Spinal cord (tissue), 10 donors: Measurements from ENCODE around the gene NUDT11. TPM values are rescaled to one million over a fixed set of nuclear protein-coding genes. Genes with fewer than 3 reads are reported as not detected.

Experiments
- DNase-seq, 6 donors: peaks; one replicate each; pipeline versions ENCODE4 v3.0.0 to v3.0.0-alpha.2; 2013 to 2015; ENCODE audit warnings: low spot score in 6 of 6, low read depth in 4 of 6
- H3K27ac ChIP-seq: one replicate; pipeline ENCODE4 v1.5.1; 2013; ENCODE audit warnings: low read depth, low read length, control low read depth
- H3K27me3 ChIP-seq: one replicate; pipeline ENCODE4 v1.6.1; 2013; ENCODE audit warnings: low read length; ENCODE audit not compliant: control insufficient read depth, insufficient read depth
- H3K36me3 ChIP-seq: one replicate; pipeline ENCODE4 v1.6.1; 2013; ENCODE audit warnings: low read length; ENCODE audit not compliant: control insufficient read depth, insufficient read depth
- H3K4me1 ChIP-seq: one replicate; pipeline ENCODE4 v1.6.1; 2013; ENCODE audit warnings: low read length; ENCODE audit not compliant: control insufficient read depth, insufficient read depth
- H3K4me3 ChIP-seq: one replicate; pipeline ENCODE4 v1.5.1; 2013; ENCODE audit warnings: low read depth, low read length, control low read depth
- H3K9me3 ChIP-seq: one replicate; pipeline ENCODE4 v1.6.1; 2013; ENCODE audit warnings: low read length; ENCODE audit not compliant: control insufficient read depth, insufficient read depth
- WGBS: methylation state at CpG from one replicate; pipeline ENCODE4 v1.1.5; 2013; ENCODE audit warnings: missing lambda C conversion rate; ENCODE audit not compliant: insufficient coverage; 5-methylcytosine and 5-hydroxymethylcytosine counted together
- polyA plus RNA-seq, 2 donors: library from polyadenylated mRNA; unstranded; fragments of 120-200 nt; gene quantifications; one replicate each; pipeline ENCODE4 v1.2.1, GENCODE V29; 2013; ENCODE audit not compliant: insufficient read length in 2 of 2
- total RNA-seq, 2 donors: library from RNA; depleted of rRNA in 1 of 2; stranded (reverse); fragments of 120-200 nt in 1 of 2; fragments of >200 nt in 1 of 2; gene quantifications; one replicate each; pipeline versions ENCODE4 v1.2.3 to v1.2.4, GENCODE V29; 2013 to 2014
- donor health status: healthy.

The NUDT11 gene
- total and polyA plus RNA-seq, 4 donors, result 14.9 to 51.9 (median 36.6) TPM

DNA sequence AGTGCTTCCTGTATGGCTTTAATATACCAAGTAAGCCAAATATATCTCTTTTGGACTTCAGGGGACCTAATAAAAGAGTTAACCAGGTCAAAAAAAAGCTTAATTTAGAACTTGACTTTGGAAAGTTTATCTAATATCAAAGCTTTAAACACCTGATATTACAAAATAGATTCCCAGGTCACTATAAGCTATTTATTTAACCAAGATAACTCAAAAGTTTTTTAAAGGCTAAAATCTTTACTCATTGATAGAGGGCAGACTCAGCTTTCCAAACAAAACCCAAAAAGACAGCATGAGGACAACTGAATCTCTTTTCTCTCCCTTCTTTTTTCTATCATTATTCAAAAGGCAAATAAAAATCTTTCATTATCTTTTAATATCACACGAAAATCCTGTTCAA lies 19.5 kb downstream of the NUDT11 start:
- Histone ChIP-seq H3K4me1 (no peaks in the 10 kb centered on the region), H3K9me3 (no peaks in the 10 kb centered on the region), H3K4me3 (no peak overlapping the region), H3K27ac (no peak overlapping the region), H3K27me3 (no peaks in the 10 kb centered on the region), H3K36me3 (no peaks in the 10 kb centered on the region)
- WGBS, result no CpG with 5 or more reads among the region's 1 CpG
- no peak for DNase-seq

GRCh38 chrX:51463322-51463721 lies 33.1 kb downstream of the NUDT11 start:
- Histone ChIP-seq H3K27ac (no peak overlapping the region), H3K9me3 (no peaks in the 10 kb centered on the region)
- WGBS, result 75% methylated on average over 1 of the region's 4 CpGs

DNA sequence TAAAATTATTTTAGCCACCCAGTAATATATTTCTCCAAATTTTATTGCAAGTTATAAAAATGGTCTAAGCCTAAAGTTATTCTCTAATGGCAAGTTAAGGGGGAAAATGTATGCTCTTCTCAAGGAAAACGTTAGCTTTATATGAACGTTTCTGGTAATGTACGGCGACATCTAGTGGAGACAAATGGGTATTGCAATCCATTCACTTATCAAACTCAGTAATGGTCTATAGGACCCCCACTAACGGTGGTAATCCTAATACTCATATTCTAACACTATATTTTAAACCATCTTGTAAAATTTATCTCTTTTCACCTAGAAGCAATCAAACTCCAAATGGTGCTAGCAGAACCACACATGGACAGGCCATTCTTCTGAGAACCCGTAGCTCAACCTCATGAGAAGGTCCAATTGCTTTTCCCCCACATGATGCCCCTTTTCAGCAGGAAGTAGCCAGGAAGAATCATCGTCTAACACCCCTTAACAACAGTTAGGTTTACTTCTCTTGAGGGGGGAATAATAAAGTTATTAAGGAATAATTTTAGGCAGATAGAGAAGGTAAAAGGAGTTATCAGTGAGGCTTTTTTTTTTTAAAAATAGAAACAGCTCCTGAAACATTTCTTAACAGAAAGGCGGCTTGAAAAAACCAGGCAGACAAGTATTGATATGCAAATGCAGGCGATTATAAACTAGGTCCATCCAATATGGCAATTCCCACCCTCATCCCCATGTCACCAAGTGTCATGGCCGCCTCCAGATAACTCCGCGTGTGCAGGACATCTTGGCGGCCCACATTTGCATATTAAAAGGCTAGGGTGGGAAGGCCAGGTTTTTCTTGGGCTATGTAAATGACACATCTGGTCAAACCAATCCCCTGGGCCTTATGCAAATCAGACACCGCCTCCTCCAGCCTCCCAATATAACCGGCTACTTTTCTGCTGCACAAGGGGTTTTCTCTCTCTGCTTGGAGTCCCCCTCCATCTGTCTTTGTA lies 35.0 kb downstream of the NUDT11 start:
- H3K9me3 ChIP-seq, result no peaks in the 10 kb centered on the region
- no peak overlapping the region for H3K27ac ChIP-seq
- no peaks in the 10 kb centered on the region for H3K36me3 ChIP-seq
- 0% methylated on average over 2 of the region's 15 CpGs for WGBS
- no peaks in the 10 kb centered on the region for H3K4me1 ChIP-seq
- no peaks in the 10 kb centered on the region for H3K27me3 ChIP-seq
- DNase-seq, result peak in 2 of 6 donors; percentile 72 to 77
- no peak overlapping the region for H3K4me3 ChIP-seq

More at GRCh38 chrX:51463322-51463721, 33.1 kb downstream of the NUDT11 start:
- no peaks in the 10 kb centered on the region for H3K36me3 ChIP-seq
- no peaks in the 10 kb centered on the region for H3K27me3 ChIP-seq
- no peak for DNase-seq
- no peak overlapping the region for H3K4me3 ChIP-seq
- no peaks in the 10 kb centered on the region for H3K4me1 ChIP-seq

DNA sequence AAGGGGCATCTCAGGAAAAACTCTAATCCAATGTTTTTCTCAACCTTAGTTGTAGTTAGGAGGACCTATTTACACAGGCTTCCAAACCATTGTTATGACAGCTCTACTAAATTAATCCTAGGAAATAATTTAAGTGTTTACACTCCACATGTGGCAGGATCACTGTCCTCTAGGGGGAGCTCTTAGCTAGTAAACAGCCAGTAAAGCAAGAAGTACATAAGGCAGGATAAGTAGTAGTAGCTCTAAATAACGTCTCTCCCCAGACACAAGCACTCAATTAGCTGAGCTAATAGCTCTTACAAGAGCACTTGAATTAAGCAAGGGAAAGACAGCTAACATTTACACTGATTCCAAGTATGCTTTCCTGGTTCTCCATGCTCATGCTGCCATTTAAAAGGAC lies 37.3 kb downstream of the NUDT11 start:
- Histone ChIP-seq H3K9me3 (no peaks in the 10 kb centered on the region), H3K4me1 (no peaks in the 10 kb centered on the region), H3K4me3 (no peak overlapping the region), H3K27me3 (no peaks in the 10 kb centered on the region), H3K27ac (no peak overlapping the region), H3K36me3 (no peaks in the 10 kb centered on the region)
- no CpG with 5 or more reads among the region's 1 CpG for WGBS
- DNase-seq, result no peak

- no CpG with 5 or more reads among the region's 1 CpG for WGBS
- Histone ChIP-seq H3K4me1 (no peaks in the 10 kb centered on the region), H3K27ac (no peak overlapping the region), H3K27me3 (no peaks in the 10 kb centered on the region), H3K4me3 (no peak overlapping the region), H3K9me3 (no peaks in the 10 kb centered on the region), H3K36me3 (no peaks in the 10 kb centered on the region)
- peak in 5 of 6 donors; percentile 3 to 78 (median 20) for DNase-seq
Observed at GRCh38 chrX:51456814-51457213, 39.6 kb downstream of the NUDT11 start.

DNA sequence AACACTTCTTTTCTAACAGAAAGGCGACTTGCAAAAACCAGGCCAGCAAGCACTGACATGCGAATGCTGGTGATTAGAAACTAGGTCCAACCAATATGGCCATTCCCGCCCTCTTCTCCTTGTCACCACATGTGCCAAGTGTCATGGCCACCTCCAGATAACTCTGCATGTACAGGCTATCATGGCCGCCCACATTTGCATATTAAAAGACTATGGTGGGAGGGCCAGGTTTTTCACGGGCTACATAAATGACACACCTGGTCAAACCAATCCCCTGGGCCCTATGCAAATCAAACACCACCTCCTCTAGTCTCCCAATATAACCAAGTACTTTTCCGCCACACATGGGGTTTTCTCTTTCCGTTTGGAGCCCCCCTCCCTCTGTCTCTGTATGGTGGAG lies 40.1 kb downstream of the NUDT11 start:
- H3K4me3 ChIP-seq, result no peak overlapping the region
- no peaks in the 10 kb centered on the region for H3K9me3 ChIP-seq
- H3K27ac ChIP-seq, result no peak overlapping the region
- no peaks in the 10 kb centered on the region for H3K27me3 ChIP-seq
- 71% methylated on average over 6 of the region's 7 CpGs for WGBS
- no peaks in the 10 kb centered on the region for H3K4me1 ChIP-seq
- no peaks in the 10 kb centered on the region for H3K36me3 ChIP-seq
- no peak for DNase-seq

DNA sequence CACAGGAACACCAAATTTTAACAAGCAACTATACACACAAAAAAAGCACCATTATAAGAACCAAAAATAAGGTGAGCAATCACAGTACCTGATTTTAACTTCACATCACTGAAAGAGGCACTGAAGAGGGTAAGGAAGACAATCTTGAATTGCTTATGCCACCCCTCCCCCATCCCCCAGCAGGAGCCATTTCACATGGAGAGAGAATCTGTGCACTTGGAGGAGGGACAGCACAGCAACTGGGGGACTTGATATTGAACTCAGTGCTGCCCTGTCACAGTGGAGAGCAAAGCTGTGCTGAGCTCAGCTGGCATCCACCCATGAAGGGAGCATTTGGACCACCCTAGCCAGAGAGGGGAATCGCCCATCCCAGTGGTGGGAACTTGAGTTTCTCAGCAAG lies 56.0 kb downstream of the NUDT11 start:
- no peak overlapping the region for H3K27ac ChIP-seq
- H3K9me3 ChIP-seq, result no peaks in the 10 kb centered on the region
- H3K36me3 ChIP-seq, result no peaks in the 10 kb centered on the region
- DNase-seq, result no peak
- no peaks in the 10 kb centered on the region for H3K27me3 ChIP-seq
- no peak overlapping the region for H3K4me3 ChIP-seq
- no peaks in the 10 kb centered on the region for H3K4me1 ChIP-seq
- WGBS, result 60% methylated on average over 1 of the region's 1 CpG

Other genes starting within 250 kb of the NUDT11 start
- gene NUDT10, start 163.8 kb downstream of the NUDT11 start, total RNA-seq, result 10 to 100 TPM; 13.4 to 17.3 TPM
- gene NUDT10, start 163.8 kb downstream of the NUDT11 start, polyA plus RNA-seq, result 10 to 100 TPM; 25.5 to 29.5 TPM
- gene CENPVL3, start 122.3 kb upstream of the NUDT11 start, total RNA-seq, result 1 to 10 TPM; 1.5 to 5.1 TPM
- 10 to 100 TPM; 13.2 to 19.3 TPM for gene CENPVL3, start 122.3 kb upstream of the NUDT11 start, polyA plus RNA-seq
- gene CENPVL2, start 186.2 kb upstream of the NUDT11 start, total RNA-seq, result 1 to 10 TPM in 1 of 2 donors, under 1 TPM in 1; 0.83 to 2.0 TPM
- gene CENPVL2, start 186.2 kb upstream of the NUDT11 start, polyA plus RNA-seq, result 1 to 10 TPM; 7.1 to 7.7 TPM
- 1 to 10 TPM in 1 of 2 donors, under 1 TPM in 1; 0.83 to 2.0 TPM for gene CENPVL1, start 213.9 kb upstream of the NUDT11 start, total RNA-seq
- 1 to 10 TPM; 7.1 to 7.7 TPM for gene CENPVL1, start 213.9 kb upstream of the NUDT11 start, polyA plus RNA-seq
- gene GSPT2, start 246.8 kb upstream of the NUDT11 start, total RNA-seq, result 10 to 100 TPM; 12.5 to 16.6 TPM
- gene GSPT2, start 246.8 kb upstream of the NUDT11 start, polyA plus RNA-seq, result 10 to 100 TPM; 28.3 to 33.8 TPM